ENCODE measurements around the gene PHPT1. TPM values are rescaled to one million over a fixed set of nuclear protein-coding genes. Genes with fewer than 3 reads are reported as not detected.

The PHPT1 gene
- total and polyA plus RNA-seq, 2 of the 8 experiments (the other 6 are each of a cell fraction or from before 2014, with no cell fraction given) = 109 to 226 TPM

- TF ChIP-seq CHD7 (IDR thresholded peaks at IDR 0.05; ENCODE audit: insufficient replicate concordance, low read length) (no peak), SRF (IDR thresholded peaks at IDR 0.05; ENCODE audit: low read depth, low read length) (no peak), FOSL1 (IDR thresholded peaks at IDR 0.05; ENCODE audit: insufficient read depth, low read depth, low read length) (no peak), POU5F1 (IDR thresholded peaks at IDR 0.05; ENCODE audit: low read depth, low read length) (no peak)
These were observed 33.8 kb upstream of the PHPT1 start (continued) for GRCh38 chr9:136815422-136815782.
